Measurements from ENCODE around the gene CUL7. TPM values are rescaled to one million over a fixed set of nuclear protein-coding genes. Genes with fewer than 3 reads are reported as not detected.

CUL7 gene
- total RNA-seq, 1 experiment from 2014 or later = 22.8 TPM

GRCh38 chr6:43054206-43054943 lies 724 bp upstream of the CUL7 start:
- peaks cover 10% of the 10 kb centered on the region for H3K4me1 ChIP-seq (replicated peaks; ENCODE audit: insufficient read depth)
- no peaks in the 10 kb centered on the region for H3K36me3 ChIP-seq (ENCODE audit: low read depth)
- peaks cover 18% of the 10 kb centered on the region; the same call in 1 of the 2 replicates for H3F3A ChIP-seq (ENCODE audit: insufficient read depth, low read depth)
- H3K27ac ChIP-seq = no peak overlapping the region
- H2AFZ ChIP-seq = no peak overlapping the region
- ChIA-PET CTCF (interaction anchor here (0.6 to 0.9 kb wide), 3 partner anchors 47 to 116 kb away, joined by 3 to 6 read pairs (median 5); no protein-coding TSS in a partner anchor), POLR2A (ENCODE audit: unreplicated experiment) (interaction anchor here (0.6 to 1.0 kb wide), 5 partner anchors 70 to 1320 kb away, joined by 3 to 6 read pairs (median 4); partner anchors contain the start of genes CNPY3, PPP2R5D and SRF)
- intact Hi-C loops (cut with micrococcal nuclease; ENCODE audit: unreplicated experiment) = no loop called here
- peak overlapping the region; percentile 99 for H3K4me2 ChIP-seq
- H3K4me3 ChIP-seq = peak overlapping the region; percentile 89; the same call in 1 of the 2 replicates
- peaks cover 42% of the 10 kb centered on the region for H3K79me2 ChIP-seq (ENCODE audit: low read depth)
- H4K20me1 ChIP-seq (ENCODE audit: insufficient read depth) = no peaks in the 10 kb centered on the region
- no peaks in the 10 kb centered on the region for H3K9me3 ChIP-seq (ENCODE audit: insufficient read depth, low read depth)
- TSS peak; percentile 93 for BruUV-seq (replicated peaks)
- no peaks in the 10 kb centered on the region for H3K9me2 ChIP-seq (ENCODE audit: insufficient read depth)
- H3K27me3 ChIP-seq (ENCODE audit: insufficient read depth, low read depth) = no peaks in the 10 kb centered on the region
- no peak for TF ChIP-seq CTCF (conservative IDR thresholded peaks at IDR 0.05)
- no peak for TF ChIP-seq EZH2 (IDR thresholded peaks at IDR 0.05; ENCODE audit: low read depth)
- no peak for DNase-seq

GRCh38 chr6:43052842-43053544 lies 658 bp downstream of the CUL7 start:
- TF ChIP-seq EZH2 (IDR thresholded peaks at IDR 0.05; ENCODE audit: low read depth) (no peak), CTCF (conservative IDR thresholded peaks at IDR 0.05) (peak; percentile 28; the same call in 1 of the 2 replicates)
- Histone ChIP-seq H3K9me3 (ENCODE audit: insufficient read depth, low read depth) (no peaks in the 10 kb centered on the region), H3K9me2 (ENCODE audit: insufficient read depth) (no peaks in the 10 kb centered on the region), H3K36me3 (ENCODE audit: low read depth) (peaks cover 3% of the 10 kb centered on the region; the same call in 1 of the 2 replicates), H3K27me3 (ENCODE audit: insufficient read depth, low read depth) (no peaks in the 10 kb centered on the region), H3K4me3 (peak overlapping the region; percentile 89), H2AFZ (peak overlapping the region; percentile 91), H3F3A (ENCODE audit: insufficient read depth, low read depth) (peaks cover 18% of the 10 kb centered on the region; the same call in 1 of the 2 replicates), H3K4me1 (replicated peaks; ENCODE audit: insufficient read depth) (peaks cover 5% of the 10 kb centered on the region; the same call in 1 of the 2 replicates), H3K27ac (peak overlapping the region; percentile 64), H3K79me2 (ENCODE audit: low read depth) (peaks cover 30% of the 10 kb centered on the region), H3K4me2 (peak overlapping the region; percentile 99), H4K20me1 (ENCODE audit: insufficient read depth) (no peaks in the 10 kb centered on the region)
- ChIA-PET POLR2A (ENCODE audit: unreplicated experiment) (interaction anchor here (0.5 to 1.0 kb wide), 5 partner anchors 69 to 920 kb away, joined by 3 to 6 read pairs (median 4); partner anchors contain the start of genes ABCC10, CNPY3 and PPP2R5D), CTCF (interaction anchor here (0.5 to 0.7 kb wide), 3 partner anchors 91 to 108 kb away, joined by 3 to 8 read pairs (median 4); no protein-coding TSS in a partner anchor)
- BruUV-seq (replicated peaks) = TSS peak; percentile 33
- no peak for DNase-seq
- intact Hi-C loops (cut with micrococcal nuclease; ENCODE audit: unreplicated experiment) = no loop called here

- H3K4me1 ChIP-seq (replicated peaks; ENCODE audit: insufficient read depth) = peaks cover 5% of the 10 kb centered on the region; the same call in 1 of the 2 replicates
- peak overlapping the region; percentile 99 for H3K4me2 ChIP-seq
- H3K79me2 ChIP-seq (ENCODE audit: low read depth) = peaks cover 23% of the 10 kb centered on the region
- POLR2A ChIA-PET (ENCODE audit: unreplicated experiment) = interaction anchor here (0.7 kb wide), 1 partner anchor 921 kb away, joined by 4 read pairs; no protein-coding TSS in a partner anchor
- H3K36me3 ChIP-seq (ENCODE audit: low read depth) = peaks cover 3% of the 10 kb centered on the region; the same call in 1 of the 2 replicates
- DNase-seq = no peak
- TF ChIP-seq CTCF (conservative IDR thresholded peaks at IDR 0.05) = no peak
- no peak for TF ChIP-seq EZH2 (IDR thresholded peaks at IDR 0.05; ENCODE audit: low read depth)
- intact Hi-C loops (cut with micrococcal nuclease; ENCODE audit: unreplicated experiment) = no loop called here
- no peaks in the 10 kb centered on the region for H4K20me1 ChIP-seq (ENCODE audit: insufficient read depth)
- peak overlapping the region; percentile 89; the same call in 1 of the 2 replicates for H3K4me3 ChIP-seq
- H3K27me3 ChIP-seq (ENCODE audit: insufficient read depth, low read depth) = no peaks in the 10 kb centered on the region
- H3F3A ChIP-seq (ENCODE audit: insufficient read depth, low read depth) = peaks cover 18% of the 10 kb centered on the region; the same call in 1 of the 2 replicates
- no TSS peak for BruUV-seq (replicated peaks)
- CTCF ChIA-PET = no interaction called here
- H2AFZ ChIP-seq = no peak overlapping the region
- no peak overlapping the region for H3K27ac ChIP-seq
- H3K9me2 ChIP-seq (ENCODE audit: insufficient read depth) = no peaks in the 10 kb centered on the region
- no peaks in the 10 kb centered on the region for H3K9me3 ChIP-seq (ENCODE audit: insufficient read depth, low read depth)
Measured at GRCh38 chr6:43052225-43052841, 1.3 kb downstream of the CUL7 start.

Measured in PC-9 (cell line).